Upper lobe of left lung (tissue), 4 donors: ENCODE data around the gene SH2B3.

Experiments used
- EP300 ChIP-seq, 4 donors: sonication (generic); formaldehyde crosslinking; IDR thresholded peaks; one replicate each; pipeline ENCODE4 v1.5.1; 2017; ENCODE audit warnings: antibody characterized with exemption in 4 of 4, control low read depth in 2 of 4
- POLR2A ChIP-seq, 4 donors: fragments of 450-650 bp; IDR thresholded peaks; one replicate each; pipeline ENCODE4 v1.5.1; 2016 to 2017; ENCODE audit warnings: antibody characterized with exemption in 4 of 4, mild to moderate bottlenecking in 2 of 4
- POLR2AphosphoS5 ChIP-seq, 2 donors: sonication (generic); formaldehyde crosslinking; IDR thresholded peaks; one replicate each; pipeline ENCODE4 v1.5.1; 2017; ENCODE audit warnings: antibody characterized with exemption in 2 of 2
- TF ChIP-seq, protein P1 (sequence below), 6 experiments: fragments of 450-650 bp in 4 of 6; fragments of 200-600 bp in 2 of 6; sonication (generic) in 2 of 6; IDR thresholded peaks; one replicate each; pipeline ENCODE4 v1.5.1; 2016 to 2019; ENCODE audit warnings: antibody characterized with exemption in 6 of 6

DNA sequence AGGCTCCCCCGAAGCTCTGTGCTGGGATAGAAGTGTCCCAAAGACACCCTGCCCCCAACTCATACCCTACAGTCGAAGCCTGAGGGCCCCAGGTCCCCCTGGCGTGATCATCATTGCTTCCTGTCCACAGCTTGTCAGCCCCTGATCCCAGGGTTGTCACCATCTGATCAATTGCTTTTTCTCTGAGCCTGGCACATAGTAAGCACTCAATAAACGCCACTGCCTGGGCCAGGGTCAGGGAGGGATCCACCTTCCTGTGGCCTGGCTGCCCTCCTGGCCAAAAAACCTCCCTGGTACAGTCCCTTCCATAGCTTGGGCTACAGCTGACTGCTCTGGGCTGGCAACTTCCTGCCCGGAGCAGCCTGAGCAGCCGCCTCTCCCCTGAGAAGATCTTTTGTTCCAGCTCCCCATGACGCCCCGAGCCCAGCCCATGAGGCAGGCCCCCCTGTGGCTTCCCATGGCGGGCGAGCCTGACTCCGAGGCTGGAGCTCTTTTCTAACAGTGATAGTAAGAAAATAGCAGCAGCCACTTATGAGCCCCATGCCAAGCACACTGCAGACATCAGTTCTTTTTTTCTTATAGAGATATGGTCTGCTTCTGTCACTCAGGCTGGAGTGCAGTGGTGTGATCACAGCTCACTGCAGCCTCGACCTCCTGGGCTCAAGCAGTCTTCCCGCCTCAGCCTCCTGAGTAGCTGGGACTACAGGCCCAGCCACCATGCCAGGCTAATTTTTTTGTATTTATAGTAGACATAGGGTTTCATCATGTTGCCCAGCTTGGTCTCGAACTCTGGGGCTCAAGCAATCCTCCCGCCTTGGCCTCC is 6.5 kb downstream of the SH2B3 start:
- TF ChIP-seq, protein P1, sequence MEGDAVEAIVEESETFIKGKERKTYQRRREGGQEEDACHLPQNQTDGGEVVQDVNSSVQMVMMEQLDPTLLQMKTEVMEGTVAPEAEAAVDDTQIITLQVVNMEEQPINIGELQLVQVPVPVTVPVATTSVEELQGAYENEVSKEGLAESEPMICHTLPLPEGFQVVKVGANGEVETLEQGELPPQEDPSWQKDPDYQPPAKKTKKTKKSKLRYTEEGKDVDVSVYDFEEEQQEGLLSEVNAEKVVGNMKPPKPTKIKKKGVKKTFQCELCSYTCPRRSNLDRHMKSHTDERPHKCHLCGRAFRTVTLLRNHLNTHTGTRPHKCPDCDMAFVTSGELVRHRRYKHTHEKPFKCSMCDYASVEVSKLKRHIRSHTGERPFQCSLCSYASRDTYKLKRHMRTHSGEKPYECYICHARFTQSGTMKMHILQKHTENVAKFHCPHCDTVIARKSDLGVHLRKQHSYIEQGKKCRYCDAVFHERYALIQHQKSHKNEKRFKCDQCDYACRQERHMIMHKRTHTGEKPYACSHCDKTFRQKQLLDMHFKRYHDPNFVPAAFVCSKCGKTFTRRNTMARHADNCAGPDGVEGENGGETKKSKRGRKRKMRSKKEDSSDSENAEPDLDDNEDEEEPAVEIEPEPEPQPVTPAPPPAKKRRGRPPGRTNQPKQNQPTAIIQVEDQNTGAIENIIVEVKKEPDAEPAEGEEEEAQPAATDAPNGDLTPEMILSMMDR (IDR thresholded peaks at IDR 0.05) = no peak
- no peak for TF ChIP-seq EP300 (IDR thresholded peaks at IDR 0.05)
- no peak for TF ChIP-seq POLR2A (IDR thresholded peaks at IDR 0.05)
- no peak for TF ChIP-seq POLR2AphosphoS5 (IDR thresholded peaks at IDR 0.05)
